ENCODE data around the gene VSTM4. TPM values are rescaled to one million over a fixed set of nuclear protein-coding genes. Genes with fewer than 3 reads are reported as not detected.

The VSTM4 gene
- total and polyA plus RNA-seq, 2 experiments from 2014 or later: 9.5 to 12.3 TPM

DNA sequence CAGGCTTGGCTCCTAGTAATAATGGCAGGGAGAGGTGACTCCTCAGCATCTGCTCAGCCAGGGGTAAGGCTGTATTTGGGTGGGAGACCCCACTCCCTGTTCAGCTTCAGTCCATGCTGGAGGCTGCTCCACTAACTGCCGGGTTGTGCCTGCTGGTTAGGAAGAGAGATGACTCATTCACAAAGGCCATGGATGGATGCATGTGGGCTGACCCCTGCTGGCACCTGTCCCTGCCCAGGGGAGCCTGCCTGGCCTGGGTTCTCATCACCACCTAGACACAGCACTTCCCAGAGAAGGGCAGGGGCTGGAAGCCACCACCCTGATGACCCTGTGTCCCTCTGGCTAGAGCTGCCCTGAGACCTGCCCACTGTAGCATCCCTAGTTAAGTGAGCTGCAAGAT, 59.0 kb downstream of the VSTM4 start:
- 0 to 9% methylated on average over 1 of the region's 1 CpG for WGBS, 2 experiments (ENCODE audit: low coverage in 1 of 2, low lambda C conversion rate in 2 of 2, missing lambda C conversion rate in 2 of 2)
- Histone ChIP-seq H3K27ac (no peak overlapping the region), H3K4me2 (ENCODE audit: unreplicated experiment) (no peak overlapping the region), H3K4me3 (no peak overlapping the region), H3K9me2 (ENCODE audit: insufficient read depth) (no peaks in the 10 kb centered on the region), H3K36me3 (ENCODE audit: low read depth) (no peaks in the 10 kb centered on the region), H3K4me1 (ENCODE audit: insufficient read depth) (0 out of 2 replicates have a peak, but pooled peaks cover 8% of the 10 kb centered on the region), H3F3A (ENCODE audit: insufficient read depth) (no peaks in the 10 kb centered on the region), H3K9ac (no peak overlapping the region), H2AFZ (no peak overlapping the region), H3K79me2 (ENCODE audit: insufficient read depth) (no peaks in the 10 kb centered on the region), H4K20me1 (ENCODE audit: insufficient read depth) (no peaks in the 10 kb centered on the region), H3K27me3 (replicated peaks; ENCODE audit: insufficient read depth) (no peaks in the 10 kb centered on the region), H3K9me3 (ENCODE audit: low read depth) (no peaks in the 10 kb centered on the region)
- DNase-seq: peak; percentile 50
- TF ChIP-seq EZH2phosphoT487 (IDR thresholded peaks at IDR 0.05; ENCODE audit: insufficient read depth, low read depth): no peak
- TF ChIP-seq EZH2 (IDR thresholded peaks at IDR 0.05; ENCODE audit: insufficient read depth, poor library complexity, severe bottlenecking): no peak
- in situ Hi-C loops (cut with MboI): no loop called here

- 42 to 45% methylated on average over 5 of the region's 5 CpGs for WGBS, 2 experiments (ENCODE audit: low coverage in 1 of 2, low lambda C conversion rate in 2 of 2, missing lambda C conversion rate in 2 of 2)
- Histone ChIP-seq H3K9me3 (ENCODE audit: low read depth) (no peaks in the 10 kb centered on the region), H3K4me3 (no peak overlapping the region), H3K4me2 (ENCODE audit: unreplicated experiment) (no peak overlapping the region), H3K79me2 (ENCODE audit: insufficient read depth) (no peaks in the 10 kb centered on the region), H3K27me3 (replicated peaks; ENCODE audit: insufficient read depth) (no peaks in the 10 kb centered on the region), H4K20me1 (ENCODE audit: insufficient read depth) (no peaks in the 10 kb centered on the region), H3K4me1 (ENCODE audit: insufficient read depth) (0 out of 2 replicates have a peak, but pooled peaks cover 8% of the 10 kb centered on the region), H3K36me3 (ENCODE audit: low read depth) (no peaks in the 10 kb centered on the region), H3K9me2 (ENCODE audit: insufficient read depth) (no peaks in the 10 kb centered on the region), H2AFZ (no peak overlapping the region), H3K27ac (no peak overlapping the region), H3F3A (ENCODE audit: insufficient read depth) (no peaks in the 10 kb centered on the region), H3K9ac (no peak overlapping the region)
- TF ChIP-seq EZH2 (IDR thresholded peaks at IDR 0.05; ENCODE audit: insufficient read depth, poor library complexity, severe bottlenecking): no peak
- no peak for TF ChIP-seq EZH2phosphoT487 (IDR thresholded peaks at IDR 0.05; ENCODE audit: insufficient read depth, low read depth)
- in situ Hi-C loops (cut with MboI): no loop called here
- peak; percentile 32 for DNase-seq
These were observed 60.0 kb downstream of the VSTM4 start for GRCh38 chr10:49055221-49055849.

DNA sequence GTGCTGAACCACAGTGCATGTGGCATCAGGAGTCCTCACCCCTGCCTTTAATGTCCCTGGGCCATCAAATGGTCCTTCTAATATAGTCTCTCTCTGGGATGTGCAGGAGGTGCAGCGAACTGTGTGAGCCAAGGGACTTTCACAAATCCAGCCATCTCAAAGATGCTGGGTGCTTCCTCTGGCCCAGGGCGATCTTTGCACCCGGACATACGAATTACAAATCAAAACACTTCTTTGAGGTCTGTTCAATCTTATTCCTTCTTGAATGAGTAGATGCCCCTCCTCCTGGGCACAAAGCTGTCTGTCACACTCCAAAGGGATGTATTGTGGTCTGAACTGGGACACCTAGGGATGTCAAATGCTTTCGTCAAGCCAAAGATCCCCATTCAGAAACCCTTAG, 60.6 kb downstream of the VSTM4 start:
- H3K9me2 ChIP-seq (ENCODE audit: insufficient read depth): no peaks in the 10 kb centered on the region
- H3F3A ChIP-seq (ENCODE audit: insufficient read depth): no peaks in the 10 kb centered on the region
- in situ Hi-C loops (cut with MboI): no loop called here
- H3K36me3 ChIP-seq (ENCODE audit: low read depth): no peaks in the 10 kb centered on the region
- no peaks in the 10 kb centered on the region for H3K9me3 ChIP-seq (ENCODE audit: low read depth)
- H3K4me3 ChIP-seq: no peak overlapping the region
- DNase-seq: no peak
- TF ChIP-seq EZH2phosphoT487 (IDR thresholded peaks at IDR 0.05; ENCODE audit: insufficient read depth, low read depth): no peak
- TF ChIP-seq EZH2 (IDR thresholded peaks at IDR 0.05; ENCODE audit: insufficient read depth, poor library complexity, severe bottlenecking): no peak
- WGBS, 2 experiments (ENCODE audit: low coverage in 1 of 2, low lambda C conversion rate in 2 of 2, missing lambda C conversion rate in 2 of 2): 95 to 96% methylated on average over 5 of the region's 5 CpGs
- no peak overlapping the region for H3K27ac ChIP-seq
- no peaks in the 10 kb centered on the region for H4K20me1 ChIP-seq (ENCODE audit: insufficient read depth)
- H3K27me3 ChIP-seq (replicated peaks; ENCODE audit: insufficient read depth): no peaks in the 10 kb centered on the region
- no peak overlapping the region for H2AFZ ChIP-seq
- H3K79me2 ChIP-seq (ENCODE audit: insufficient read depth): no peaks in the 10 kb centered on the region
- no peak overlapping the region for H3K4me2 ChIP-seq (ENCODE audit: unreplicated experiment)
- H3K9ac ChIP-seq: no peak overlapping the region
- 0 out of 2 replicates have a peak, but pooled peaks cover 8% of the 10 kb centered on the region for H3K4me1 ChIP-seq (ENCODE audit: insufficient read depth)

- no peak overlapping the region for H3K27ac ChIP-seq
- 0 out of 2 replicates have a peak, but pooled peaks cover 8% of the 10 kb centered on the region for H3K4me1 ChIP-seq (ENCODE audit: insufficient read depth)
- H2AFZ ChIP-seq: no peak overlapping the region
- no peak overlapping the region for H3K9ac ChIP-seq
- in situ Hi-C loops (cut with MboI): no loop called here
- H4K20me1 ChIP-seq (ENCODE audit: insufficient read depth): no peaks in the 10 kb centered on the region
- H3F3A ChIP-seq (ENCODE audit: insufficient read depth): no peaks in the 10 kb centered on the region
- DNase-seq: no peak
- H3K9me3 ChIP-seq (ENCODE audit: low read depth): no peaks in the 10 kb centered on the region
- 89 to 96% methylated on average over 5 of the region's 5 CpGs for WGBS, 2 experiments (ENCODE audit: low coverage in 1 of 2, low lambda C conversion rate in 2 of 2, missing lambda C conversion rate in 2 of 2)
- H3K27me3 ChIP-seq (replicated peaks; ENCODE audit: insufficient read depth): no peaks in the 10 kb centered on the region
- H3K4me2 ChIP-seq (ENCODE audit: unreplicated experiment): no peak overlapping the region
- H3K36me3 ChIP-seq (ENCODE audit: low read depth): no peaks in the 10 kb centered on the region
- H3K4me3 ChIP-seq: no peak overlapping the region
- no peaks in the 10 kb centered on the region for H3K9me2 ChIP-seq (ENCODE audit: insufficient read depth)
- H3K79me2 ChIP-seq (ENCODE audit: insufficient read depth): no peaks in the 10 kb centered on the region
- TF ChIP-seq EZH2phosphoT487 (IDR thresholded peaks at IDR 0.05; ENCODE audit: insufficient read depth, low read depth): no peak
- no peak for TF ChIP-seq EZH2 (IDR thresholded peaks at IDR 0.05; ENCODE audit: insufficient read depth, poor library complexity, severe bottlenecking)
These were observed 61.2 kb downstream of the VSTM4 start for GRCh38 chr10:49053998-49054692.
